Upper lobe of left lung (tissue), 6 donors: ENCODE data around the gene PLXNA4. TPM values are rescaled to one million over a fixed set of nuclear protein-coding genes. Genes with fewer than 3 reads are reported as not detected.

Experiments
- ATAC-seq, 2 donors: fragments of 200-7000 bp; cut with Tn5 transposase; one replicate each; pipeline ENCODE4 v1.9.1; 2022; ENCODE audit warnings: mild to moderate bottlenecking in 2 of 2, moderate library complexity in 2 of 2; ENCODE audit not compliant: low FRiP score in 2 of 2
- DNase-seq, 2 donors: peaks; one replicate each; pipeline ENCODE4 v3.0.0-alpha.2; 2019 to 2020
- H3K27ac ChIP-seq, 4 donors: fragments of 200-600 bp; sonication (generic); one replicate each; pipeline ENCODE4 v1.5.1; 2016 to 2019
- H3K27me3 ChIP-seq, 4 donors: fragments of 200-600 bp; sonication (generic); one replicate each; pipeline ENCODE4 v1.5.1; 2017 to 2019
- H3K36me3 ChIP-seq, 4 donors: fragments of 200-600 bp; sonication (generic); one replicate each; pipeline ENCODE4 v1.5.1; 2016 to 2019
- H3K4me1 ChIP-seq, 4 donors: fragments of 200-600 bp; sonication (generic); one replicate each; pipeline ENCODE4 v1.5.1; 2018 to 2019
- H3K4me3 ChIP-seq, 4 donors: fragments of 200-600 bp; sonication (generic); one replicate each; pipeline ENCODE4 v1.5.1; 2017 to 2019; ENCODE audit warnings: mild to moderate bottlenecking in 2 of 4, moderate library complexity in 1 of 4
- H3K9me3 ChIP-seq, 4 donors: fragments of 200-600 bp; sonication (generic); one replicate each; pipeline ENCODE4 v1.5.1; 2018 to 2019
- CTCF ChIP-seq, 6 experiments: fragments of 450-650 bp in 4 of 6; fragments of 200-600 bp in 2 of 6; sonication (generic) in 2 of 6; IDR thresholded peaks; one replicate each; pipeline ENCODE4 v1.5.1; 2016 to 2019; ENCODE audit warnings: antibody characterized with exemption in 6 of 6
- EP300 ChIP-seq, 4 donors: sonication (generic); formaldehyde crosslinking; IDR thresholded peaks; one replicate each; pipeline ENCODE4 v1.5.1; 2017; ENCODE audit warnings: antibody characterized with exemption in 4 of 4, control low read depth in 2 of 4
- POLR2A ChIP-seq, 4 donors: fragments of 450-650 bp; IDR thresholded peaks; one replicate each; pipeline ENCODE4 v1.5.1; 2016 to 2017; ENCODE audit warnings: antibody characterized with exemption in 4 of 4, mild to moderate bottlenecking in 2 of 4
- POLR2AphosphoS5 ChIP-seq, 2 donors: sonication (generic); formaldehyde crosslinking; IDR thresholded peaks; one replicate each; pipeline ENCODE4 v1.5.1; 2017; ENCODE audit warnings: antibody characterized with exemption in 2 of 2
- WGBS, 2 donors: methylation state at CpG; one replicate each; pipeline ENCODE4 v1.1.5; 2017 to 2018; 5-methylcytosine and 5-hydroxymethylcytosine counted together
- total RNA-seq, 6 donors: library from RNA; depleted of rRNA in 4 of 6; stranded (reverse); fragments of >200 nt in 4 of 6; gene quantifications; one replicate each; pipeline versions ENCODE4 v1.1.0 to v1.2.1, GENCODE V29; 2016 to 2021
- donor health status: DM: no; HTN: no; CAD: no; lungs with moderate emphysema.
- donor health status: DM: no; HTN: yes; CAD: no; lungs with severe emphysema.

PLXNA4 gene
- total RNA-seq, 6 donors from 2014 or later, result 1.1 to 5.9 (median 2.6) TPM

DNA sequence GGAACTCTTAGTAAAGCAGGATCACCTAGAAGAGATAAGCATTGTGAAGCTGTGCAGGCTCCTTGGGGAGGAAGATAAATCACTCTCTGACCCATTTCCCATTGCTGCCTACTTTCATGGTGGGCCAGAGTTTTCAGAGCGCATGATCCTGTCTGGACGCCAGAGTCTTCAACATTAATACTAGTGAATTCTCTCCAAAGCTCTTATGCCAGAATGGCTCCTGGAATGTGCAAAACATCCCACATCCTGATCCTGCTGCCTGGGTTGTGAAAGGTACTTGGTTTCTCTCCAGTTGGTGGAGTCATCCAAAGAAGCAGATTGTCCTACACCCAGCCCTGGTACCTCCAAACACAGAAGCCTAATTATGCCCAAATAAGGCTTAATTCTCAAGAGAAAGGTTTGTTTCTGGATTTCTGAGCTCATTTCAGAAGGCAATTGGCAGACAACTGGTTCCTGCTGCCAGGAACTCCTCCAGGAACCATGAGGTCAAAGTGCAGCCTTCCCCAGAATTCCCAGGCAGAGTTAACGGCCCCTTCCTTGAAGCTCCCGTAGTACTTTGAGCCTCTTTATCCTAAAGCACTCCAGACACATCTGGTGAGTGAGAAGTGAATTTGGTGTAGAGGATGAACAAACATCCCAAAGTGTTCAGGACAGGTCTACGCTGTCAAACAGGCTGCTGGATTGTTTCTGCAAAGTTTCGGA lies 495.2 kb downstream of the PLXNA4 start:
- ATAC-seq (peak; percentile 39 to 56), DNase-seq (no peak)
- WGBS, 2 donors, result 59 to 74% methylated on average over 4 to 6 of the region's 6 CpGs
- H3K4me1 ChIP-seq, result no peaks in the 10 kb centered on the region
- TF ChIP-seq POLR2AphosphoS5 (IDR thresholded peaks at IDR 0.05) (no peak), EP300 (IDR thresholded peaks at IDR 0.05) (no peak), CTCF (IDR thresholded peaks at IDR 0.05) (no peak), POLR2A (IDR thresholded peaks at IDR 0.05) (no peak)
- H3K9me3 ChIP-seq, result no peaks in the 10 kb centered on the region
- H3K27me3 ChIP-seq, result no peaks in the 10 kb centered on the region
- no peak overlapping the region for H3K27ac ChIP-seq
- H3K4me3 ChIP-seq, result no peak overlapping the region
- H3K36me3 ChIP-seq, result no peaks in the 10 kb centered on the region

- Histone ChIP-seq H3K36me3 (no peaks in the 10 kb centered on the region), H3K27ac (no peak overlapping the region), H3K27me3 (no peaks in the 10 kb centered on the region), H3K4me1 (no peaks in the 10 kb centered on the region), H3K4me3 (no peak overlapping the region), H3K9me3 (no peaks in the 10 kb centered on the region)
- WGBS, 2 donors, result 43 to 48% methylated on average over 1 of the region's 1 CpG
- no peak for ATAC-seq
- no peak for DNase-seq
- TF ChIP-seq POLR2A (IDR thresholded peaks at IDR 0.05), result no peak
- TF ChIP-seq CTCF (IDR thresholded peaks at IDR 0.05), result no peak
- TF ChIP-seq POLR2AphosphoS5 (IDR thresholded peaks at IDR 0.05), result no peak
- TF ChIP-seq EP300 (IDR thresholded peaks at IDR 0.05), result no peak
These were observed 495.8 kb downstream of the PLXNA4 start for GRCh38 chr7:132080467-132080866.

GRCh38 chr7:132078891-132079735 lies 497.2 kb downstream of the PLXNA4 start:
- ATAC-seq, result no peak
- DNase-seq, result no peak
- WGBS, 2 donors, result 75 to 82% methylated on average over 6 to 8 of the region's 8 CpGs
- no peak overlapping the region for H3K4me3 ChIP-seq
- no peaks in the 10 kb centered on the region for H3K4me1 ChIP-seq
- no peak overlapping the region for H3K27ac ChIP-seq
- no peaks in the 10 kb centered on the region for H3K27me3 ChIP-seq
- H3K9me3 ChIP-seq, result no peaks in the 10 kb centered on the region
- TF ChIP-seq POLR2A (IDR thresholded peaks at IDR 0.05), result no peak
- TF ChIP-seq CTCF (IDR thresholded peaks at IDR 0.05), result no peak
- TF ChIP-seq POLR2AphosphoS5 (IDR thresholded peaks at IDR 0.05), result no peak
- no peak for TF ChIP-seq EP300 (IDR thresholded peaks at IDR 0.05)
- no peaks in the 10 kb centered on the region for H3K36me3 ChIP-seq

GRCh38 chr7:132077971-132078685 lies 498.1 kb downstream of the PLXNA4 start:
- H3K27me3 ChIP-seq, result no peaks in the 10 kb centered on the region
- TF ChIP-seq EP300 (IDR thresholded peaks at IDR 0.05) (no peak), POLR2AphosphoS5 (IDR thresholded peaks at IDR 0.05) (peak; percentile 20 to 62)
- whole genome bisulfite sequencing, 2 donors, result 70 to 73% methylated on average over 7 of the region's 7 CpGs
- ATAC-seq (no peak), DNase-seq (no peak)
- no peak overlapping the region for H3K27ac ChIP-seq
- no peaks in the 10 kb centered on the region for H3K9me3 ChIP-seq
- H3K4me3 ChIP-seq, result no peak overlapping the region
- H3K36me3 ChIP-seq, result no peaks in the 10 kb centered on the region
- H3K4me1 ChIP-seq, result no peaks in the 10 kb centered on the region
